NCI-H1105 (cell line): ENCODE results near the gene CMC4.

Source experiments
- DNase-seq: peaks from one replicate; lab custom pipeline; 2025; lab: John Stamatoyannopoulos, UW

The CMC4 gene

GRCh38 chrX:155070975-155071693 is at the start of gene CMC4, which contains the start of the genes BRCC3 and MTCP1:
Gene CMC4 (minus strand): TSS chrX:155071136. CDS start chrX:155064023, 7,113 bp downstream.
Gene BRCC3 (plus strand): TSS chrX:155071508. CDS start chrX:155071528, 20 bp downstream.
Gene MTCP1 (minus strand): TSS chrX:155071136. CDS start chrX:155066010, 5,126 bp downstream.
- peak; percentile 94 for DNase-seq

DNA sequence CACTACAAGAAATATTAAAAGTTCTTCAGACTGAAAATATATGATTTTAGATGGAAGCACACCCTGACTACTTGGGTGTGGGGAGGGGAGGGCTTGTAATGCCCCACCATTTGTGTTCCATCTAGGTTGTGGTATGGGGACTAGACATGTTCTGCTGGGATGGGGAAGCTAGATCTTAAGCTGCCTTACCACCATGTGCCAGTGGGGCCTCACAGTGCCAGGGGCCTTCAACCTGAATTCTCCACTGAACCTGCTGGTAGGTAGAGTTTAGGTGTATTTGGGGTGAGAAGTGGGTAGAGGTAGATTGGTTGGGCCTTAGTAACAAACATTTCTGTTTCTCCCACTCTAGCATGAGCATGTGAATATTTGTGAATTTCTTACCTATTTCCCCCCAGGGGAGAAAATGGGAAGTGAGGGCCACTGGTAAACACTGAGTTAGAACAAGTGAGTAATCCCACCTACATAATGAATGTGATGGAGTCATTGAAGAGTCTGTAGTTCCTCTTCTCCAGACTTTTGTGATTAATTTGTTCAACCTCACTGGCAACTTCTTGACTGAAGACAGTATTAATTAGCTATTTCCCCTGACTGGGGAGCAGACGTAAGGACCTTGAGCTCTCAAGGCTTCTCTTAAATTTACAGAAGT is 44.4 kb upstream of the CMC4 start:
- no peak for DNase-seq

DNA sequence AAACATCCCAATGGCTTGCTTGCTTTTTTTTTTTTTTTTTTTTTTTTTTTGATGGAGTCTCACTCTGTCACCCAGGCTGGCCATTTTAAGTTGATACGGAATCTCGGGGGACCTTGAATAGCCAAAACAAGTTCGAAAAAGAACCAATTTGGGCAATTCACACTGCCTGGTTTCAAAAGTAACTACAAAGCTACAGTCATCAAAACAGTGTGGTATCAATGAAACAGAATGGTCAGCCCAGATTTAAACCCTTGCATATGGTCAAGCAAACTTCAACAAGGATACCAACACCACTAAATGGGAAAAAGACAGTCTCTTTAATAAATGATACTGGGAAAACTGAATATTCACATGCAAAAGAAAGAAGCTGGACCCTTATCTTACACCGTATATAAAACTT is 42.2 kb upstream of the CMC4 start:
- no peak for DNase-seq

DNA sequence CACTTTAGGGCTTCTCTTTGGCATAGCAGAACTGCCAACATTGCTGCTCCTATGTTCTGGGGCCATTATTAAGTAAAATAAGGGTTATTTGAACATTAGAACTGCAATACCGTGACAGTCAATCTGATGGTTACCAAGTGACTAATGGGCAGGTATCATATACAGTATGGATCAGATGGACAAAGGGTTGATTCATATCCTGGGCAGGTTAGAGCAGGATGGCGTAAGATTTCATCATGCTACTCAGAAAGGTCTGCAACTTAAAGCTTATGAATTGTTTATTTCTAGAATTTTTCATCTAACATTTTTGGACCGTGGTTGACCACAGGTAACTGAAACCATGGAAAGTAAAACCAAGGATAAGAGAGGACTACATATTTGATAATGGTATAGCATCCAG is 41.2 kb upstream of the CMC4 start:
- no peak for DNase-seq

DNA sequence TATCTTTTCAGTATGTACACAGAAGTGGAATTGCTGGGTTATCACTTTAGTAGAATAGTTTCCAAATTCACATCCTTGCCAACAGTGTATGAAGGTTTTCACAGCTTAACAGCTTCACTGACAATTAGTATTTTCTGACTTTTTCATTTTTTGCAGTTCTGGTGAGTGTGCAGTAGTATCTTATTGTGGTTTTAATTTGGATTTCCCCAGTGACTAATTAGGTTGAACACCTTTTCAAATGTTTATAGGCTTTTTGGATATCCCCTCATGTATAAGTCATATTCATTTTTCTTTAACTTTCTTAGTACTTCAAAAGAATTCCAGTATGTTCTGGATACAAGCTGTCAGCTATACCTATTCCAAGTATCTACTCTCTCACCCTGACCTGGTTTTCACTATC is 37.5 kb upstream of the CMC4 start:
- no peak for DNase-seq

- DNase-seq = no peak
Measured at GRCh38 chrX:155105919-155106318, 35.0 kb upstream of the CMC4 start.

DNA sequence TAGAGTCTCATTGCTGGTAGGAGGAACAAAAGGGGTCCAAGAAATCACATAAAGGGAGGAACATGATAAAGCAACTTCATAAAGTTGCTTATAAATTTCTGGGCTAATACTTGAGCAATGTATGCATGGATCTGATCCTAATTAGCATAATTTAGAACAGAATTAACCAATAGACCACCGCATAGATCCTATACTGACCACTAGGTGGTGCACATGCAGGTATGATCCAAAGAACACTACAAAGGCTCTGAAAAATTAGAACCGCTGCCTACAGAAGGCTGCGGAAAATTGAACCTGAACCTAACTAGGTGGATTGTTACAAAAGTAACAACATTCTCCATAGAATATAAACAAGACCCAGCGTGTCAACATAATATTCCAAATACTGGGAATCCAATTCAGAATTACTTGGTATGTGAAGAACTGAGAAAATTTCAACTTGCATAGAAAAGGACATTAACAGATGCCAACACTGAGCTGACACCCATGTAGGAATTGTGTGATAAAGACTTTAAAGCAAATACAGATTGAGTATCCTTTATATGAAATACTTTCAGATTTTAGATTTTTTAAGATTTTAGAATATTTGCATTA is 23.6 kb upstream of the CMC4 start:
- DNase-seq = peak; percentile 40

DNA sequence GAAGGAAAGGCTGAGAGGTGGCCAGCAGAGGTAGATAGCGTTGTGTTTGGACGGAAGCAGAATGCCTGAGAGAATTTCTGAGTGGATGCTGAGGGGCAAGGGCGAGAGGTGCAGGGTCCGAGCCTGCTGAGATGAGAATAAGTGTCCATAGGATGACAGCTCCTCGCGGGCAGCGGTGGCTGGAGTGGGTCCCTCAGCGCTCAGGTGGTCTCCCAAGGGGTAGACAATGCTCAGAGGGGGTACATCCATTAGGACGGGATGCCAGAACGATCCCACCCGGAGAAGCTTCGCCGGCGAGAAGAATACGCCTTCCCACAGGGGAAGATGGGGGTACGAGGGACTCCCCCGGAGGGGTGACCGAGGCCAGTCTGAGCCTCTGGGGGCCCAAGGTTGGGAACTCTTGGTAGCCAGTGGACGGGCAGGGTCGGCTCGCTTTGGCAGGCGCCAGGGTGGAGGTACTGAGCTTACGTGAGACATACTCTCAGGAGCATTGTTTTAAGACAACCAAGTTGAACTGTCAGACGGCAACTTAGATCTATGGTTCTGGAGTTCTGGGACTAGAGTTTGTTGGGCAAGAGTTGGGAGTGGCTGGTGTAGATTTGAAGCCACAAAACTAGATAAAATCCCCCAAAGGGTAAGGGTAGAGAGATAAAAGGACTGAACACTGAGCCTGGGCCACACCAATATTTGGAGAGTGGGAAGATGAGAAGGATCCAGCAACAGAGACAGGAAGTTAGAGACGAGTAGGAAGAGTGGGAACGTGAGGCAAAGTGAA is 16.2 kb upstream of the CMC4 start:
- no peak for DNase-seq

DNA sequence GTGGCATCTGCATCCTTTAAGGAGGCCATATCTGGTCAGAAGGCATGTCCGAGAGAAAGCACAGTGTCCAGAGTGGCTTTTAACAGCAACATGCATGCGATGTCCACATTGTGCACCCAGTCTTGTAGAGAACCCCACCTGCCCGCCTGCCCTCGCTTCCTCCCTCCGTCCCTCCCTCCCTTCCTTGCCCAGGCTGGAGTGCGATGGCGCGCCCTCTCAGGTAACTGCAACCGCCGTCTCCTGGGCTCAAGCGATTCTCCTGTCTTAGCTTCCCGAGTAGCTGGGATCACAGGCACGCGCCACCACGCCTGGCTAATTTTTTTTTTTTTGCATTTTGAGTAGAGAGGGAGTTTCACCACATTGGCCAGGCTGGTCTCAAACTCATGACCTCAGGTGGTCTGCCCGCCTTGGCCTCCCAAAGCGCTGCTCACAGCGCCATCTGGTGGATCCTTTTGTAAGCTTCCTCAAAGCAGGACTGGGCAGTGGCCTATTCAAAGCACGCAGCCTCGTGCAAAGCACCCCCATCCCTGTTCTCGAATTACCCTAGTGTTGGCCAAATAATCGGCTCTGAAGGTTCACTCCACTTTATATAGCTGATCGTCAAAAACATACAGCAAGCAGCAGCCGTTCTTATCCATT is 15.4 kb upstream of the CMC4 start:
- DNase-seq = no peak

DNA sequence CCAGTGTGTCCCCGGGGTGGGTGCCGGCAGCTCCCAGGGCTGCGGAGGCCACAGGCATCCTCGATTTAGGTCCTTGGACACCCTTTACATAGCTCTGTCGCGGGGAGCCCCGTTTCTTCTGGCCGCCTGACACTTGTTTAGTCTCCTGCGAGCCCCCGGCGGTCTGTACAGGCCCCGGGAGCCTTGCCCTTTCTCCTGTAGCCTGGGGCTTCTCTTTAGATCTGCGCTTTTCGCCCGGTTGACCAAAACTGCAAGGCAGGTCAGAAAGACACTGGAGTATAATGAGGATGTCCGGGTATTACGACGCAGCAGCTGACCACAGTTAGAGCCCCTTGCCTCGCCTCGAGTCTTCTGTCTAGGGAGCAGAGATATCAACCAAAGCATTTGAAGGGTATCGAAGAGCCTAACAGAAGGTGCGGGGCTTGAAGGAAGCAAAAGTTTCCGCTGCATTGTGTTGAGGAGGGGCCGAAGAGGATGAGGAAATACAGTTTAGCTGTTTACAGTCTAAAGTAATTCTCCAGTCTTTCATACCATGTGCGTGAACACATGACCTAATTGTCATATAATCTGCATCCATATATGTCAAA is 851 bp upstream of the CMC4 start:
- no peak for DNase-seq

- DNase-seq = no peak
Measured at GRCh38 chrX:155070663-155070974, 317 bp downstream of the CMC4 start.

DNA sequence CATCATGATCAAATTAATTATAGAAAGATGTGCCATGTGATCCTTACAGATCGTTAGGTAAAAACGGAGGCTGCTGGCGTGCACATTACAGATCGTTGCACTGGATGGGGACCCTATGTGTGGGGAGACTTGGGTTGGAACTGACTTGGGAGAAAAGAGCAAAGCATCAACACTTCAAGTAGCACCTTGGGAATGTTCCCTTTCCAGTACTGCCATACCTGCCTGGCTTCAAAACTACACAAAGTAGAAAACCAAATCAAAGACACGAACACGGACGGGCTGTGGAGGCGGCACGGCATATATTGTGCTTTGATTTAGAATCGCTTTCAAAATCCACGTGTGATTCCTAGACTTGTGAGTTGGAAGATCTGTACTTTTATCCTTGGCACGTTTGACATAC is 898 bp downstream of the CMC4 start:
- no peak for DNase-seq

DNA sequence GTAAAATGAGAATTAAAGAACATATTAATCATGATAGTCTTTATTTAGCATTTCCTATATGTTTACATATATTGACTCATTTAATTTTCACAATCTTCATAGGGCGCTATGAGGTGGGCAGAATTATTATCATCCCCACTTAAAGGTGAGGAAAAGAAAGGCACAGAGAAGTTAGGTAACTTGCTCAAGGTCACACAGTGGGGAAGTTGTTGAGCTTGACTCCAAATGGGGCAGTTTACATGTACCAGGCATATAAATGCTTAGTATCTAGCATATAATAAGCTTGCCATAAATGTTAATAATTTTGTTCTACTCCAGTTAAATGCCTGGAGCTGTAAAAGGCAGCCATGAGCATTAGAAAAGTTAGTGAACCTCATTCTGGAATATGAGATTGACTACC is 1.5 kb downstream of the CMC4 start:
- no peak for DNase-seq

DNA sequence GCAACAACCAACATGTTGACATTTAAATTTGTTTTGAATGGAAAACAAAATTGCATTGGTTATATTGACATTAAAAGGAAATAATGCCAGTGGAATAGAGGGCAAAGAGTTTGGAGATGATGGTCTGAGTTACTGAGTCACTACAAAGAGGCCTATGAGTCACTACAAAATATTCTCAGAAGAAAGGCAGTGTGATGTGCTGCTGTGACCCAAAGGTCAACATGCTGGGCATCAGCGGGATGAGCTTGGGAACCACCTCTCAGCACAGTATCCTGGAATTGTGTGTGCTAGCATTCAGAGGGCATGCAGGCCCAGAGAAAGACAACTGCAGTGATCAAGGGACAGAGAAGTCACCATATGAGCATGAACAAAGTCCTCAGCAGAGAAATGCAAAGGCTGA is 2.8 kb downstream of the CMC4 start:
- no peak for DNase-seq

DNA sequence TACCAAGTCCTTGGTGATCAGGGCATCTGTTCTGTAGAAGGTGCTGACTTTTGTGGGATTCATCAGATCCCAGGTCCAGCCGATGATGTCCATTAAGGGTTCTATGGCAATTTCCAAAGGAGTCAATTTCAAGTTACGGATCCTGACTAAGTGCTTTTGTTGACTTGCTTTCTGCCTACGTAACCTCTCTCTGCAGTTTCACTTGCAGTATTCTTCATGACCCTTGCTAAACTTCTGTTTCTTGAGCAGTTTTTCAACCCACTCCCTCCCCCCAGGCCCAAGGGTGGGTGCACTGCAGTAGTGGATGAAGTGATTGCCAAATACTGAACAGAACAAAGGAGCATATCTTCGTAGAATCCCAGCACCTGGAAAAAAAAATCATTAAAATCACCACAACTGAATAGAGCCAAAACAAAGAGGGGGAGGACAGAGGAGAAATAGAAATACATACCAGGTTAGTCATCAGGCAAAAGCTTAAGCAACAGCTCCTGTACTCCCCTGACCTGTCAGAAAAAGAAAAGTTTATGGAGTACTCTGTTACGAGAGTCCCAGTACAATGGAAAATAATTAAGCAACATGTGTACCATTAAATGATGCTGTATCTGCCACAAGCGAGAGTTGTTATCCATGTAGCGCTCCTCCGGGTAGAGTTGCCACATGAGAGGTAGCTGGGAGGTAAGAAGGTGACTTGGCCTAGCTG is 5.8 kb downstream of the CMC4 start:
- DNase-seq = no peak

DNA sequence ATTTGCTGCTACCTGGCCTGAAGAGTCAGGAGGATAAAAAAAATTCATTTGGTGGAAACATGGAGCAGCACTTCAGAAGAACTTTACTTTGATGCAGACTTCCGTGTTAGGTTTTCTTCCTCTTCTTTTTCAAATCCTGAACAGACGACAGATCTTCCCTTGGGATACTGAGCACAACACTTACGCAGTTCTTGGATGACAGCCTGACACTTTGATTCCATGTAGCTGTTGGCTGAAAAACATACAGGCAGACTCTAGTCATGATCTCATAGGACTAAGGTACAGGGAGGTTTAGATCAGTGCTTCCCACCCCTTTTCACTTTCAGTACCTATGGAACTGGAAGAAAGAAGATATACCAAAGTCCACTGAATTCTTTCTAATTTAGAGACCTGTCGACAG is 9.2 kb downstream of the CMC4 start:
- no peak for DNase-seq

DNA sequence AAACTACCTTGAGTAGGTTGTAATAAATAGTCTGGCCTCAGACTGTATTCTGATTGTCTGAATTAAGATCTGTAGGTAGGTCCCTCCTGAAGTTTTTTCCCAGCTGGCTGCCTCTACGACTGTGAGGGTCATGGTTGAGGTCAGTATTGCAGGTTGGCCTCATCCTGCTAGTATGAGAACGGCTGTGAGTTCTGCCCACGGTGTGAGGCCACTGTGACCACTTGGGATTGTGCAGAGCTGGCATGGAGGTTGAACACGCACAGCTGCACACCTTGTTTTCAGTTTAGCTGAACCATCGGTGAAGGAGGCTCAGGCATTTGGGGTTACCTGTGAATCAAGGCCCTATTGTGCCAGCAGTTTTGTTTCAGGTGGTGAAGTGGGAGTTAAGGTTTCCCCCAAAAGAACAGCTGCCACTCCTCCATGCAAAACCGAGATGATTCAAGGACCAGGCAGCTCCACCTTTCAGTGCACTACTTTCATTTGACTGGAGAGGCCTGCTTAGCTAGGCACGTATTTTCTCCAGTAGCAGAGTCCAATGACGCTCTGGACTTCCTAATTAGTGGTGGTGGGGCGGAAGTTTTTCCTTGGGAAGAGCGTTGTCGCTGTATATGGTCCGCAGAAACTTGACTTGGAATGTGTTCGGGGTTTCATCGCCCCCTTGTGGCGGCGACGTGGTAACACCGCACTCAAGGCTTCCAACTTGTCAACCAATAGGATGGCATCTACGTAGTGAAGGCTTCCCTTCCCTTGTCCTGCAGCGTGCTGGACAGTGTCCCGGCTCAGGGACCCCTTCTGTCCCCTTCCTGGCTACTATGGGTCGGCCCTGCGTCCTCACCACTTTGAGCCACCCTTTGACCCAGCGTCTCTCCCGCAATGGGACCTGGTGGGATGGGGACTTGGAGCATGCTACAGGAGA is 13.8 kb downstream of the CMC4 start:
- peak; percentile 54 for DNase-seq

GRCh38 chrX:155056471-155056870 is 14.5 kb downstream of the CMC4 start:
- no peak for DNase-seq

GRCh38 chrX:155055494-155055893 is 15.4 kb downstream of the CMC4 start:
- no peak for DNase-seq

DNA sequence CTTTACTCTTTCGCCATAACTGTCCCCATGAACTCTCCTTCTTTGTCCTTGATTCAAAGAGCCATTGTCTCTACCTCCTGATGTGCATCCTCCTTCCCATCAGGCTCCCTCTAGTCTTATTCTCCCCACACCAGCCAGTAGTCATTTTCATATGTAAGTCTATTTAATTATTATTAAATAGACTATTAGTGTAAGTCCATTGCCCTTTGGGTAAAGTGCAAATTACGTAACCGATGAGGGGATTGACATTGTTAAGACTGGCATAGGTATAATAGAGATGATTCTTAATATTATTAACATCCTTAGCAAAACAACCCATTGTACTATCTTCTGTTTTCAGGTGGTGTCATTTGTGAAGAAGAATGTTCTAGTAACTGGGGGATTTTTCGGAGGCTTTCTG is 16.7 kb downstream of the CMC4 start:
- DNase-seq = no peak
